ENCODE data around the gene FYB2. TPM values are rescaled to one million over a fixed set of nuclear protein-coding genes. Genes with fewer than 3 reads are reported as not detected.

The FYB2 gene
- total and polyA plus RNA-seq, 7 donors = 0.48 to 2.6 (median 1.1) TPM; not detected in 1

- no peaks in the 10 kb centered on the region for H3K4me1 ChIP-seq
- H3K27me3 ChIP-seq (ENCODE audit: insufficient read depth in 3 of 3, low read length in 2 of 3) = no peaks in the 10 kb centered on the region
- TF ChIP-seq CTCF (IDR thresholded peaks at IDR 0.05) = no peak
- no peaks in the 10 kb centered on the region for H3K9me3 ChIP-seq
- intact Hi-C loops (cut with DNase I) = no loop called here
- H3K4me3 ChIP-seq = no peak overlapping the region
- no peak for ATAC-seq
- 73 to 77% (median 74%) methylated on average over 7 of the region's 7 CpGs for WGBS, 3 donors
- no peak for DNase-seq
- no peak overlapping the region for H3K27ac ChIP-seq
- no peaks in the 10 kb centered on the region for H3K36me3 ChIP-seq (ENCODE audit: insufficient read depth in 1 of 2, low read depth in 1 of 2)
These were observed 30.5 kb upstream of the FYB2 start for GRCh38 chr1:56849750-56850149.

GRCh38 chr1:56845343-56845742 is 26.1 kb upstream of the FYB2 start:
- Histone ChIP-seq H3K36me3 (ENCODE audit: insufficient read depth in 1 of 2, low read depth in 1 of 2) (no peaks in the 10 kb centered on the region), H3K9me3 (no peaks in the 10 kb centered on the region), H3K4me3 (no peak overlapping the region), H3K4me1 (no peaks in the 10 kb centered on the region), H3K27ac (no peak overlapping the region), H3K27me3 (ENCODE audit: insufficient read depth in 3 of 3, low read length in 2 of 3) (no peaks in the 10 kb centered on the region)
- TF ChIP-seq CTCF (IDR thresholded peaks at IDR 0.05) = no peak
- WGBS, 3 donors = 82 to 89% (median 84%) methylated on average over 3 of the region's 3 CpGs
- intact Hi-C loops (cut with DNase I) = no loop called here
- ATAC-seq (no peak), DNase-seq (no peak)

- whole genome bisulfite sequencing, 3 donors = 58 to 62% (median 62%) methylated on average over 9 of the region's 9 CpGs
These were observed 25.4 kb upstream of the FYB2 start for GRCh38 chr1:56844545-56845136.

GRCh38 chr1:56843544-56843943 is 24.3 kb upstream of the FYB2 start:
- 81 to 90% (median 87%) methylated on average over 3 of the region's 3 CpGs for WGBS, 3 donors

More at GRCh38 chr1:56844545-56845136, 25.4 kb upstream of the FYB2 start:
- H3K27ac ChIP-seq = no peak overlapping the region
- H3K9me3 ChIP-seq = no peaks in the 10 kb centered on the region
- ATAC-seq (no peak), DNase-seq (no peak)
- peaks cover 0 to 4% (median 0%) of the 10 kb centered on the region in 3 donors for H3K27me3 ChIP-seq (ENCODE audit: insufficient read depth in 3 of 3, low read length in 2 of 3)
- no peak overlapping the region for H3K4me3 ChIP-seq
- no peaks in the 10 kb centered on the region for H3K4me1 ChIP-seq
- H3K36me3 ChIP-seq (ENCODE audit: insufficient read depth in 1 of 2, low read depth in 1 of 2) = no peaks in the 10 kb centered on the region
- TF ChIP-seq CTCF (IDR thresholded peaks at IDR 0.05) = no peak
- intact Hi-C loops (cut with DNase I) = no loop called here

More at GRCh38 chr1:56843544-56843943, 24.3 kb upstream of the FYB2 start:
- Histone ChIP-seq H3K4me1 (no peaks in the 10 kb centered on the region), H3K27ac (no peak overlapping the region), H3K4me3 (no peak overlapping the region), H3K9me3 (no peaks in the 10 kb centered on the region), H3K36me3 (ENCODE audit: insufficient read depth in 1 of 2, low read depth in 1 of 2) (no peaks in the 10 kb centered on the region), H3K27me3 (ENCODE audit: insufficient read depth in 3 of 3, low read length in 2 of 3) (peaks cover 0 to 4% (median 0%) of the 10 kb centered on the region in 3 donors)
- intact Hi-C loops (cut with DNase I) = no loop called here
- ATAC-seq (no peak), DNase-seq (no peak)
- TF ChIP-seq CTCF (IDR thresholded peaks at IDR 0.05) = no peak
